Measurements from ENCODE around the gene EMC9. TPM values are rescaled to one million over a fixed set of nuclear protein-coding genes. Genes with fewer than 3 reads are reported as not detected.

EMC9 gene
- total RNA-seq, 1 experiment from 2014 or later = 27.4 TPM

GRCh38 chr14:24149302-24149969 is 8.0 kb upstream of the EMC9 start:
- Histone ChIP-seq H3K4me2 (no peak overlapping the region), H3K9me2 (ENCODE audit: insufficient read depth) (no peaks in the 10 kb centered on the region), H3K9me3 (ENCODE audit: insufficient read depth, low read depth) (no peaks in the 10 kb centered on the region), H3K27ac (no peak overlapping the region), H3K27me3 (ENCODE audit: insufficient read depth, low read depth) (no peaks in the 10 kb centered on the region), H2AFZ (no peak overlapping the region), H3K79me2 (ENCODE audit: low read depth) (peaks cover 37% of the 10 kb centered on the region), H3F3A (ENCODE audit: insufficient read depth, low read depth) (peaks cover 3% of the 10 kb centered on the region; the same call in 1 of the 2 replicates), H3K4me3 (no peak overlapping the region), H3K4me1 (replicated peaks; ENCODE audit: insufficient read depth) (peaks cover 15% of the 10 kb centered on the region), H3K36me3 (ENCODE audit: low read depth) (no peaks in the 10 kb centered on the region; the same call in 1 of the 2 replicates), H4K20me1 (ENCODE audit: insufficient read depth) (no peaks in the 10 kb centered on the region)
- intact Hi-C loops (cut with micrococcal nuclease; ENCODE audit: unreplicated experiment) = no loop called here
- BruUV-seq (replicated peaks) = no TSS peak
- CTCF ChIA-PET = no interaction called here
- DNase-seq = no peak
- POLR2A ChIA-PET (ENCODE audit: unreplicated experiment) = no interaction called here
- TF ChIP-seq CTCF (conservative IDR thresholded peaks at IDR 0.05) (no peak), EZH2 (IDR thresholded peaks at IDR 0.05; ENCODE audit: low read depth) (no peak)

GRCh38 chr14:24147761-24148428 is 6.5 kb upstream of the EMC9 start:
- TSS peak; percentile 50 for BruUV-seq (replicated peaks)
- Histone ChIP-seq H3K4me3 (peak overlapping the region; percentile 63), H3K4me2 (peak overlapping the region; percentile 85), H3K79me2 (ENCODE audit: low read depth) (peaks cover 37% of the 10 kb centered on the region), H3F3A (ENCODE audit: insufficient read depth, low read depth) (peaks cover 3% of the 10 kb centered on the region; the same call in 1 of the 2 replicates), H3K9me3 (ENCODE audit: insufficient read depth, low read depth) (no peaks in the 10 kb centered on the region), H2AFZ (peak overlapping the region; percentile 77; the same call in 1 of the 2 replicates), H3K36me3 (ENCODE audit: low read depth) (no peaks in the 10 kb centered on the region; the same call in 1 of the 2 replicates), H3K27ac (no peak overlapping the region), H3K9me2 (ENCODE audit: insufficient read depth) (no peaks in the 10 kb centered on the region), H3K4me1 (replicated peaks; ENCODE audit: insufficient read depth) (peaks cover 15% of the 10 kb centered on the region), H3K27me3 (ENCODE audit: insufficient read depth, low read depth) (no peaks in the 10 kb centered on the region), H4K20me1 (ENCODE audit: insufficient read depth) (no peaks in the 10 kb centered on the region)
- ChIA-PET CTCF (interaction anchor here (1.2 kb wide), 1 partner anchor 39 kb away, joined by 4 read pairs; no protein-coding TSS in a partner anchor), POLR2A (ENCODE audit: unreplicated experiment) (interaction anchor here (1.8 kb wide), 1 partner anchor 33 kb away, joined by 26 read pairs; the partner anchor contains the start of genes DCAF11 and NRL)
- TF ChIP-seq CTCF (conservative IDR thresholded peaks at IDR 0.05) (no peak), EZH2 (IDR thresholded peaks at IDR 0.05; ENCODE audit: low read depth) (no peak)
- intact Hi-C loops (cut with micrococcal nuclease; ENCODE audit: unreplicated experiment) = loop anchor here (2.0 kb wide), 1 partner anchor 65 kb away; the partner anchor contains the start of gene CHMP4A
- no peak for DNase-seq

GRCh38 chr14:24146978-24147760 is 5.8 kb upstream of the EMC9 start, which contains the start of gene RNF31:
TSS of gene RNF31 (plus strand) at chr14:24147498. CDS start at chr14:24147699, 201 bp downstream.
- no peaks in the 10 kb centered on the region for H3K9me3 ChIP-seq (ENCODE audit: insufficient read depth, low read depth)
- ChIA-PET POLR2A (ENCODE audit: unreplicated experiment) (interaction anchor here (0.5 to 1.8 kb wide), 5 partner anchors 32 to 1027 kb away, joined by 3 to 26 read pairs (median 3); partner anchors contain the start of genes DCAF11 and NRL), CTCF (interaction anchor here (0.6 to 1.4 kb wide), 4 partner anchors 14 to 637 kb away, joined by 3 to 4 read pairs (median 4); partner anchors contain the start of genes DCAF11, IRF9 and NRL)
- BruUV-seq (replicated peaks) = no TSS peak
- no peaks in the 10 kb centered on the region for H3K27me3 ChIP-seq (ENCODE audit: insufficient read depth, low read depth)
- DNase-seq = peak; percentile 90 to 94
- H3K27ac ChIP-seq = peak within 1 kb of the TSS; percentile 29; the same call in 1 of the 2 replicates
- intact Hi-C loops (cut with micrococcal nuclease; ENCODE audit: unreplicated experiment) = loop anchor here (1.0 to 2.0 kb wide), 2 partner anchors 33 to 66 kb away; partner anchors contain the start of genes CHMP4A, DCAF11 and NRL
- peaks cover 37% of the 10 kb centered on the region for H3K79me2 ChIP-seq (ENCODE audit: low read depth)
- no peaks in the 10 kb centered on the region; the same call in 1 of the 2 replicates for H3K36me3 ChIP-seq (ENCODE audit: low read depth)
- H3K4me1 ChIP-seq (replicated peaks; ENCODE audit: insufficient read depth) = peaks cover 15% of the 10 kb centered on the region
- H3K9me2 ChIP-seq (ENCODE audit: insufficient read depth) = no peaks in the 10 kb centered on the region
- no peak for TF ChIP-seq CTCF (conservative IDR thresholded peaks at IDR 0.05)
- TF ChIP-seq EZH2 (IDR thresholded peaks at IDR 0.05; ENCODE audit: low read depth) = no peak
- H3F3A ChIP-seq (ENCODE audit: insufficient read depth, low read depth) = peaks cover 4% of the 10 kb centered on the region; the same call in 1 of the 2 replicates
- peak within 1 kb of the TSS; percentile 93 for H3K4me2 ChIP-seq
- H3K4me3 ChIP-seq = peak within 1 kb of the TSS; percentile 63
- H2AFZ ChIP-seq = peak within 1 kb of the TSS; percentile 79
- H4K20me1 ChIP-seq (ENCODE audit: insufficient read depth) = no peaks in the 10 kb centered on the region

Data from PC-9 (cell line).